Activated T-helper 1 cell treated with anti-CD3 and anti-CD28 coated beads, Interleukin-2, amount 50 U/mL, for 16 hours (primary cell): Measurements from ENCODE around the gene DCAF8.

ENCODE experiments used
- DNase-seq, 2 donors: peaks; one replicate each; pipeline ENCODE4 v3.0.0-alpha.2; 2020; ENCODE audit warnings: low read depth in 1 of 2, low spot score in 1 of 2

Gene DCAF8

GRCh38 chr1:160206036-160206389 lies 56.3 kb downstream of the DCAF8 start:
- peak in 1 of 2 donors; percentile 19 for DNase-seq

- peak; percentile 30 to 55 for DNase-seq
These were observed 56.9 kb downstream of the DCAF8 start, which contains the start of gene PEA15 for GRCh38 chr1:160205242-160206035. TSS of gene PEA15 (plus strand) at chr1:160205384. CDS start at chr1:160211545, 6,161 bp downstream.

GRCh38 chr1:160204526-160205241 lies 57.7 kb downstream of the DCAF8 start:
- DNase-seq, result no peak

- DNase-seq, result no peak
These were observed 61.6 kb downstream of the DCAF8 start for GRCh38 chr1:160200786-160201185.

- DNase-seq, result no peak
These were observed 65.1 kb downstream of the DCAF8 start for GRCh38 chr1:160197231-160197630.

- DNase-seq, result no peak
These were observed 66.2 kb downstream of the DCAF8 start for GRCh38 chr1:160196143-160196542.

- no peak for DNase-seq
These were observed 67.7 kb downstream of the DCAF8 start for GRCh38 chr1:160194737-160195059.

GRCh38 chr1:160193832-160194736 lies 68.3 kb downstream of the DCAF8 start:
- no peak for DNase-seq

- DNase-seq, result peak; percentile 71 to 76
These were observed 69.1 kb downstream of the DCAF8 start for GRCh38 chr1:160193091-160193819.

- no peak for DNase-seq
These were observed 70.1 kb downstream of the DCAF8 start for GRCh38 chr1:160192234-160192633.

GRCh38 chr1:160191756-160192155 lies 70.6 kb downstream of the DCAF8 start:
- DNase-seq, result no peak

GRCh38 chr1:160189649-160190625 lies 72.4 kb downstream of the DCAF8 start, which contains the start of gene CASQ1:
TSS of gene CASQ1 (plus strand) at chr1:160190575. CDS start at chr1:160190752, 177 bp downstream.
- no peak for DNase-seq

- no peak for DNase-seq
These were observed 74.0 kb downstream of the DCAF8 start for GRCh38 chr1:160188341-160188740.

- no peak for DNase-seq
These were observed 74.9 kb downstream of the DCAF8 start for GRCh38 chr1:160187407-160187806.

- DNase-seq, result no peak
These were observed 75.6 kb downstream of the DCAF8 start for GRCh38 chr1:160186729-160187128.

- DNase-seq, result no peak
These were observed 76.1 kb downstream of the DCAF8 start for GRCh38 chr1:160186246-160186645.

- DNase-seq, result no peak
These were observed 83.0 kb downstream of the DCAF8 start for GRCh38 chr1:160179336-160179735.

- no peak for DNase-seq
These were observed 83.6 kb downstream of the DCAF8 start for GRCh38 chr1:160178731-160179130.

- no peak for DNase-seq
These were observed 84.7 kb downstream of the DCAF8 start for GRCh38 chr1:160177667-160178066.

GRCh38 chr1:160177231-160177630 lies 85.1 kb downstream of the DCAF8 start:
- no peak for DNase-seq
